Measurements from ENCODE around the gene TMPRSS3.

TMPRSS3 gene

DNA sequence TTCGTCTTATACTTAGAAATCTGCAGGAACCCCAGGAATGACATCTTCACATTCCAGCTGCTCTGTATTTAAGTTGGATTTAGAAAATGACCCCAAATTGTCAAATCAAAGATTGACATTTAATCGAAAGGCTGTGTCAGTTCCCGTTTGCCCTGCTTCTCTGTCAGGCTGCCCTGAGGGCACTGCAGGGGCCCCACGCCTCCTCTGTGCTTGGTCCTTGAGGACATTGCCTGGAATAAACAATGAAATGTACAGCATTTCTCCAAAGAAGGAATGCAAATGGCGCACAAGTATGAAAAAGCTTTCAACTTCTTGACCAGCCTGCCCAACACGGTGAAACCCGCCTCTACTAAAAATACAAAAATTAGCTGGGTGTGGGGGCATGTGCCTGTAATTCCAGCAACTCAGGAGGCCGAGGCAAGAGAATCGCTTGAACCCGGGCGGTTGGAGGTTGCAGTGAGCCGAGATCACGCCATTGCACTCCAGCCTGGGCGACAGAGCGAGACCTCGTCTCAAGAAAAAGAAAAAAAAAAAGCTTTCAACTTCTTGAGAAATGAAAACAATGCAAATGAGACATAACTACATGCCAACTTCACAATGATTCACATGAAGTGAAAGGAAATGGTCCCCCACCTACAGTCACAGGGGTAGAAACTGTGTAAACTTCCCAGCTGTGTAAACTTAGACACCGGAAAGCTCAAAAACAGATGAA, 3.0 kb downstream of the TMPRSS3 start:
- no peak for TF ChIP-seq EZH2phosphoT487 (conservative IDR thresholded peaks at IDR 0.05; ENCODE audit: low read length)
- TF ChIP-seq, protein P1, sequence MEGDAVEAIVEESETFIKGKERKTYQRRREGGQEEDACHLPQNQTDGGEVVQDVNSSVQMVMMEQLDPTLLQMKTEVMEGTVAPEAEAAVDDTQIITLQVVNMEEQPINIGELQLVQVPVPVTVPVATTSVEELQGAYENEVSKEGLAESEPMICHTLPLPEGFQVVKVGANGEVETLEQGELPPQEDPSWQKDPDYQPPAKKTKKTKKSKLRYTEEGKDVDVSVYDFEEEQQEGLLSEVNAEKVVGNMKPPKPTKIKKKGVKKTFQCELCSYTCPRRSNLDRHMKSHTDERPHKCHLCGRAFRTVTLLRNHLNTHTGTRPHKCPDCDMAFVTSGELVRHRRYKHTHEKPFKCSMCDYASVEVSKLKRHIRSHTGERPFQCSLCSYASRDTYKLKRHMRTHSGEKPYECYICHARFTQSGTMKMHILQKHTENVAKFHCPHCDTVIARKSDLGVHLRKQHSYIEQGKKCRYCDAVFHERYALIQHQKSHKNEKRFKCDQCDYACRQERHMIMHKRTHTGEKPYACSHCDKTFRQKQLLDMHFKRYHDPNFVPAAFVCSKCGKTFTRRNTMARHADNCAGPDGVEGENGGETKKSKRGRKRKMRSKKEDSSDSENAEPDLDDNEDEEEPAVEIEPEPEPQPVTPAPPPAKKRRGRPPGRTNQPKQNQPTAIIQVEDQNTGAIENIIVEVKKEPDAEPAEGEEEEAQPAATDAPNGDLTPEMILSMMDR (IDR thresholded peaks at IDR 0.05; ENCODE audit: insufficient read depth, low read length, poor library complexity, severe bottlenecking), result no peak
- H3K4me2 ChIP-seq (ENCODE audit: low read depth, low read length, poor library complexity, severe bottlenecking), result no peak overlapping the region
- no peaks in the 10 kb centered on the region for H4K20me1 ChIP-seq (ENCODE audit: low read depth, low read length)
- H3K79me2 ChIP-seq (ENCODE audit: insufficient read depth, low read length), result no peaks in the 10 kb centered on the region
- no peak overlapping the region for H3K27ac ChIP-seq (ENCODE audit: low read depth, low read length)
- H3K36me3 ChIP-seq (ENCODE audit: low read length), result no peaks in the 10 kb centered on the region
- H3K9ac ChIP-seq (ENCODE audit: low read length), result no peak overlapping the region
- H3K9me2 ChIP-seq (replicated peaks; ENCODE audit: insufficient read depth, low read length), result no peaks in the 10 kb centered on the region
- no peaks in the 10 kb centered on the region for H3K9me3 ChIP-seq (ENCODE audit: insufficient read depth, low read length)
- H2AFZ ChIP-seq (ENCODE audit: low read depth, low read length, severe bottlenecking), result no peak overlapping the region
- no peaks in the 10 kb centered on the region for H3F3A ChIP-seq (ENCODE audit: insufficient read depth)
- H3K4me3 ChIP-seq (ENCODE audit: insufficient read depth, low read length, poor library complexity, severe bottlenecking), result no peak overlapping the region
- H3K27me3 ChIP-seq (ENCODE audit: low read length), result no peaks in the 10 kb centered on the region

DNA sequence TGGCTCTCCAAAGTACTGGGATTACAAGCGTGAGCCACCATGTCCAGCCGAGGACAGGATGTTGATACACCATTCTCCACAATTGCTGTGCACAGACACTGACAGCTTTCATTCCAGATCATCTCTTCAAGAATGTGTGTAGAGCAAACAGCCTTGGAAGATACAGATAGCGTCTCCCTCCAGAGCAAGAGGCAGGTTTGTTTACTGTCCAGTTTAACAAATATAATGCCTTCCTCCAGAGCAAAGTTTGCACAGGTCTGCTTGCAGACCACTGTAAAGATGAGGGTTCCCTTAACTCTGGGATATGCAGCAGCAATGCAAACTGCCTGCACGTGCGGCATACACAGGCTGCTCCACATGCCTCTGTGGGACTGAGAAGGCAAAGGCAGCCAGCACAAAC, 4.6 kb downstream of the TMPRSS3 start:
- Histone ChIP-seq H3K27ac (ENCODE audit: low read depth, low read length) (no peak overlapping the region), H3K27me3 (ENCODE audit: low read length) (no peaks in the 10 kb centered on the region), H3K4me2 (ENCODE audit: low read depth, low read length, poor library complexity, severe bottlenecking) (no peak overlapping the region)

DNA sequence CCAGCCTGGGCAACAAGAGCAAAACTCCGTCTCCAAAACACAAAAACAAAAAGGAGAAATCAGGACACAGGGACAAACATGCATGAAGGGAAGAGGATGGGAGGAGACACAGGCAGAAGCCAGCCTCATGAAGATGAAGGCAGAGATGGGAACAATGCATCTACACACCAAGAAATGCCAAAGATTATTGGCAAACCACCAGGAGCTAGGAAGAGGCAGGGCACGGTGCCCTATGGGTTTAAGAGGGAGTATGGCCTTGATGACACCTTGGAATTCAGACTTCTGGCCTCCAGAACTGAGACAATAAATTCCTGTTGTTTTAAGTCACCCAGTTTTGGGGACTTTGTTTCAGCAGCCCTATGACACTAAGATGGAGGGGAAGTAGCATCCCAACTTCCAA, 5.2 kb downstream of the TMPRSS3 start:
- H3K79me2 ChIP-seq (ENCODE audit: insufficient read depth, low read length), result no peaks in the 10 kb centered on the region
- no peaks in the 10 kb centered on the region for H3K36me3 ChIP-seq (ENCODE audit: low read length)

More for the DNA sequence above, 4.6 kb downstream of the TMPRSS3 start:
- Histone ChIP-seq H2AFZ (ENCODE audit: low read depth, low read length, severe bottlenecking) (no peak overlapping the region), H3K4me3 (ENCODE audit: insufficient read depth, low read length, poor library complexity, severe bottlenecking) (no peak overlapping the region), H3F3A (ENCODE audit: insufficient read depth) (no peaks in the 10 kb centered on the region), H3K9ac (ENCODE audit: low read length) (no peak overlapping the region), H3K9me2 (replicated peaks; ENCODE audit: insufficient read depth, low read length) (no peaks in the 10 kb centered on the region), H3K36me3 (ENCODE audit: low read length) (no peaks in the 10 kb centered on the region), H3K9me3 (ENCODE audit: insufficient read depth, low read length) (no peaks in the 10 kb centered on the region), H3K79me2 (ENCODE audit: insufficient read depth, low read length) (no peaks in the 10 kb centered on the region), H4K20me1 (ENCODE audit: low read depth, low read length) (no peaks in the 10 kb centered on the region)
- TF ChIP-seq EZH2phosphoT487 (conservative IDR thresholded peaks at IDR 0.05; ENCODE audit: low read length), result no peak
- TF ChIP-seq, protein P1 (IDR thresholded peaks at IDR 0.05; ENCODE audit: insufficient read depth, low read length, poor library complexity, severe bottlenecking), result no peak

More for the DNA sequence above, 5.2 kb downstream of the TMPRSS3 start:
- Histone ChIP-seq H3K27me3 (ENCODE audit: low read length) (no peaks in the 10 kb centered on the region), H4K20me1 (ENCODE audit: low read depth, low read length) (no peaks in the 10 kb centered on the region), H3K4me2 (ENCODE audit: low read depth, low read length, poor library complexity, severe bottlenecking) (no peak overlapping the region), H3K27ac (ENCODE audit: low read depth, low read length) (no peak overlapping the region), H3K9me3 (ENCODE audit: insufficient read depth, low read length) (no peaks in the 10 kb centered on the region), H3F3A (ENCODE audit: insufficient read depth) (no peaks in the 10 kb centered on the region), H3K4me3 (ENCODE audit: insufficient read depth, low read length, poor library complexity, severe bottlenecking) (no peak overlapping the region), H3K9me2 (replicated peaks; ENCODE audit: insufficient read depth, low read length) (no peaks in the 10 kb centered on the region), H3K9ac (ENCODE audit: low read length) (no peak overlapping the region), H2AFZ (ENCODE audit: low read depth, low read length, severe bottlenecking) (no peak overlapping the region)
- TF ChIP-seq EZH2phosphoT487 (conservative IDR thresholded peaks at IDR 0.05; ENCODE audit: low read length), result no peak
- TF ChIP-seq, protein P1 (IDR thresholded peaks at IDR 0.05; ENCODE audit: insufficient read depth, low read length, poor library complexity, severe bottlenecking), result no peak

Measured in SU-DHL-6 (cell line).